Activated CD4-positive, alpha-beta T cell treated with anti-CD3 and anti-CD28 coated beads, Interleukin-2, Interleukin-4, amounts not matched to agents 100 ng/mL and 50 ng/mL, durations not matched to agents 16 hours and 8 hours (primary cell): Measurements from ENCODE around the gene TSPAN6.

Experiments
- DNase-seq: peaks from one replicate; pipeline ENCODE4 v3.0.0-alpha.2; 2020; ENCODE audit warnings: low spot score

Gene TSPAN6

DNA sequence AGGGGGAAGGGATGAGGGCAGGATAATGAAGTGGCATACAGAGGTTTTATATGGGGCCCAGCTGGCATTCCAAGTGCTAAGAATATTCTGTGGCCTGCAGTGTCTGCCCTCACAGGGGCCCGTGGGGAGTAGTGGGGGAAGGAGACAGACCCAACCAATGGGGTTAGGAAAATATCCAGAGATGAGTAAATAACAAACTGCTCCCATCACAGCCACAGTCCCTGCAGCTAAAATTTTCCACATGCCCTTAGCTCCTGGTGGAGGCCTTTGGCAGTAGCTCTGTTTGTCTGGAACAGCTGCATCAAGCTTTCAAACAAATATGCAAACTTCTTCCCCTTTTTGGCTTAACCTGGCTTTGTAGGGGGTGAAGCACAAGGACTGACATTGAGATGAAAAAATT, 10.5 kb upstream of the TSPAN6 start:
- DNase-seq: no peak

DNA sequence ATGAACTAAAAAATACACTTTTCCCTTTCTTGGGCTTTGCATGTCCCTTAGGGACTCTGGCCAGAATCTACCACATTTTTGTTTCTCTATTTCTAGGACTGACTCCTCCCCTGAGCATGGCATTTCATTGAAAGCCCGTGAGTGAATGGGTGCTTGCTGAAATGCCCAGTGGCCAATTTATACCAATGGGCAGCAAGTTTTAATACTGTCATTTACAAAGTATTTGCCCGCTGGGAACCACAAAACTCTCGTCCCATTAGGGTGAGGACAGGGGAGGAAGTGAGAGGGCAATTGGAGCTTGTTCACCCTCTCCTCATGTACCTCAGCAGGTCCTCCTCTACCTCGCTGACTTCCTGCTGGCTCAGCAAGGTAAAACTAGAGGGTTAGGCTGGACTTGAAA, 8.5 kb upstream of the TSPAN6 start:
- DNase-seq: no peak

DNA sequence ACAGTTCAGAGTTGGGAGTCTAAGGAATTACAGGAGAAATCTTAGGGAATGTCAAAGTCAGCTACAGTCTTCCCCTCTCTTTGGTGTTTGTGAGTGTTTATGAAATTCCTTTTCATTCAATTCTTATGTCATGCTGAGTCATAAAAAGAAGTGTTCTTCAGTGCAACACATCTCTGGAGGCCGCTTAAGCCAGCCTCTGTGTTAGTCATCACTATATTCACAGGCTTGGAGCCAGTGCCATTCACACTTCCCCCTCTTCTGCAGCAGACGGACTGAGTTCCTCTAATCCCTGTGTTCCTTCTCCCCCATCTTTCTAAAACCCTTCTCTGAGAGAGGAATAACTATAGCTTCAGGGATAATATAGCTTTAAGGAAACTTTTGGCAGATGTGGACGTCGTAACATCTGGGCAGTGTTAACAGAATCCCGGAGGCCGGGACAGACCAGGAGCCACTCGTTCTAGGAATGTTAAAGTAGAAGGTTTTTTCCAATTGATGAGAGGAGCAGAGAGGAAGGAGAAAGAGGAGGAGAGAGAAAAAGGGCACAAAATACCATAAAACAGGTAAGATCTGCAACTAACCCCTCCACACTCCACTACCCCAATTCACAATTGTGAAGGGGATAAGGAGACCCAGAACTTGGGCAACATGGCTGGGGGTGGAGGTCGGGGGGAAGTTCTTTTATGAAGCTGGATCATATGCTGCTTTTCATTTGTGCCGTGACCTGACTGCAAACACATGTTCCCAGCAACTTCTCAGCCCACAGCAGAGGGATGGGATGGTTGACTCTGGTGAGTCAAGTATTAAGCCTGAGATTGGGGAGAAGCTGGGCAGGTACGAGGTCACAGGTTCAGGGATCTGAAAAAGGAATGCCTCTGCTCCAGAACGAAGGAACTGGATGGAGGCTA, 7.6 kb upstream of the TSPAN6 start, which contains the start of gene SRPX2:
Gene SRPX2 (plus strand): TSS at position 244 of the 905 bp plus-strand sequence. CDS start 2,124 bp downstream, outside the sequence.
- DNase-seq: no peak

DNA sequence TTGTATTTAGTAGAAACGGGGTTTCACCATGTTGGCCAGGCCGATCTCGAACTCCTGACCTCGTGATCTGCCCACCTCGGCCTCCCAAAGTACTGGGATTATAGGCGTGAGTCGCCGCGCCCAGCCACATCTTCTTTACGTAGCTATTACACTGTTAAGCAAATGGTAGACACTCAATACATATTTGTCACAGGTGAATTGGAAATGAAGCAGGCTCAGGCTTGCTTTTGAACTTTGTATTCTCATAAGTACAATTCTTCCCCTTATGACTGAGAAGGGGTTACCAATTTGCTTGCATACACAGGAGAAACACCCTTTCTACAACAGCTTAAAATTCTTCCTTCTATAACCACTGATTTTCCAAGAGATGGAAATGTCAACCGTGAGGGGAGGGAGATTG, 6.6 kb upstream of the TSPAN6 start:
- no peak for DNase-seq

DNA sequence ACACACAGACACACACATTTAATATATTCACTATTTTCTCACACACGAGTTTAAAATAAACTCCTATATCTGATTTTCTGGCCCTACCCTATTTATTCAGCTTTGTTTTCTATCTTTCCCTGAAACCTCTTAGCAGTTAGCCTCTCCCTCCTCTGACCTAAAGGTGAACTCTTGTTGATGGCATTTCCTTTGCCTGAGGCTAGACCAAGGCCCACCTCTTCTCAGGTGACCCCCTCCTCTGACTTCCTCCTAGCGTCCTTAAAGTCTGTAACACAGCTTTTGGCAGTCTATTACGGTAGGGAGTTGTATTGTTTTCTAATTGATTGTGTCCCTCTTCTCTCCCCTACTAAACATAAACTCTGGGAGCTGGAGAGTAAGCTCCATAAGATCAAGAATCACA, 5.7 kb upstream of the TSPAN6 start:
- no peak for DNase-seq

DNA sequence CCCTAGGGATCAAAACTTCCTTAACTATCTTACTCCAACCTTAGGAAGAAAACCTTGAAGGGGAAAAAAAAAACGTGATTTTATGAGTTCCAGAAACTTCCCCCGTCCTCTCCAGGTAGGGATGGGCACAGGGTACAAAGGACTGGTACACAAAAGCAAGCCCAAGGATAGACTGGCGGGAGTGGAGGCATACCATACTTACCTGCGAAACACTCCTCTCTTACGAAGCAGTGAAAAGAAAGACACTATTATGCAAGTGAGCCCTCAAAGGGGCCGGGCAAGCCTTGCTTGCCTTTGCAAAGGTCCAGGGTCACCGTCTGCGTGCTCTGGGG, 651 bp downstream of the TSPAN6 start:
- DNase-seq: no peak

DNA sequence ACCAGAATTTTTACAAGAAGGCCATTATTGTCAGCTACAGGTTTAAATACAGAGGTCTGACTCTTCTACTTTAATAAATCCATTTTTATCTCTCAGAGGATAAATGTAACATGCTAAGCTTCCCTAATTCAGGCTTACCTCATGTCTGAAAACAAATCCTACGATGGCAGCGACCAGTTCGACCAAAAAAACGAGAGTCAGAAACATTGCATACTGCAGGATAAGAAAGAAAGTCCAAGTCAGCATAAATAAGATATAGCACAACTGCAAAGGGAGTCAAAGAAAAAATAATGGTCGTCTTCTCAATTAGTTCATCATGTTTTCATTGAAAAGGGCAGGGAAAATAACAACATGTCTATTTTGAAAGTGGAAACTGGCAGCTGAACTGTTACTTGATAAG, 1.6 kb downstream of the TSPAN6 start:
- DNase-seq: no peak

DNA sequence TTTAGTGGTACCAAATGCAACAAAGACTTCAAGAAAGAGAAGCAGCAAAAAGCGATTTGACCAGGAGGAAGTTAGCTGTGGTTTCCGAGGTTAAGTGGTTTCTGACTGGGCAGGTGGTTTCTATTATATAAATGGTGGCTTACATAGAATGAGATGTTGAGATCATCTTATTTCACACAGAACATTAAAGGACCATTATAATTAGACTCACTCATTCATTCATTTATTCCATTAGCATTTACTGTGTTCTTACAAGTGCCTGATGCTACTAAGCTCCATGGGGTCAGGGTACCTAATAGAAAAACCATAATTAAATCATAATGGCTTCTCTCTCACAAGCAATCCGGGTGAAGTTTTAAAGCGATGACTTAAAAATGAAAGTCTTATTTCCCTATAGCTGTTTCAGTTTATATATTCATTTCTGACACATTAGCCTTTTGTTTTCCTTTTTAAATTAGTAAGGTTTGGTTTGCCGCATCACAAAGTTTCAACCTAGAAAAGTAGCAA, 10.6 kb downstream of the TSPAN6 start:
- peak; percentile 69 for DNase-seq

DNA sequence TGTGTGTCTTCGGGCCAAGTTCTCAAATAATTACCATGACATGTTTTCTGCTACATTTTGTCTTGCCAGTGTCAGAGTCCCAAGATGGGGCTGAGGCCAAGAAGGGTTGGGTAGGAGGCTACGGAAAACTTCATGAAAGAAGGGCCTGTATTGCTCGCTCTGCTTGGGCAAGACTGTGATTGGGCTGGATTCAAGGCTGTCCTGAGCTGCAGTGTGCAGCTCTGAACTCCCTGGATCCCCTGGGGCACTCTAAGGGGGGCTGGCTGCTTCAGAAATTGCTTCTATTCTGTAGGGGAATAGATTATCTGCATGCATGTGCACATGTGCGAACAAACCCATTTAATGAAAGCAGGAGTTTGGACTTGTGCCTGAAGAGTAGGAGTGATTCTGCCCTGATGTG, 13.6 kb downstream of the TSPAN6 start:
- no peak for DNase-seq

DNA sequence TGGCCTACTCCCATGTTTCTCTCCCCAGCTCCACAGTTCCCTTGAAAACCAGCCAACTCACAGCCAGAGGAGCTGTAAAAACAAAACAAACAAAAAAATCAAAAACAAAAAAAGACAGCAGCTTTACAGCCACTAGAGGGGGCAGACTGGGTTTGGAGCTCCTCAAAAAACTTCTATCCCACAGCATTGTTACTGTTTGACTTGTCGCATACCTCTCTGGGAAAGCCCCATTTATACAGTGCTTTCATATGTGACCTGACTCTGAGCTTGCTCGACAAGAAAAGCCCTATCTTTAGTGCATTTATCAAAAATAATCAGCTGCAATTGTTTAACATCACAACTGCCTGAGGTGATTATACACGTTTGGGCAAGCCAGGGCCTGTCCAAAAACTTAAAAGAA, 21.6 kb downstream of the TSPAN6 start:
- peak; percentile 50 for DNase-seq

DNA sequence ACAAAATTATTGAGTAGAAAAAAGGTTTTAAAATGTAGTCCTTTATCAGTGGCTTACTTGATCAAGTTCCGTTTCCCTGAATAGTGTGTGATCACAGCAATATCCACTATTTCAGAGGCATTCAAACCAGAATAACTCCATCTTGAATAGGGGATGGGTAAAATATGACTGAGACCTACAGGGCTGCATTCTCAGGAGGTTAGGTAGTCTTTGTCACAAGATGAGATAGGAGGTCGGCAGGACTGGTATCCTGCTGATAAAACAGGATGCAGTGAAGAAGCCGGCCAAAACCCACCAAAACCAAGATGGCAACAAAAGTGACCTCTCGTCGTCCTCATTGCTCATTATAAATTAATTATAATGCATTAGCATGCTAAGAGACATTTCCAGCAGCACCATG, 24.7 kb downstream of the TSPAN6 start:
- DNase-seq: no peak

DNA sequence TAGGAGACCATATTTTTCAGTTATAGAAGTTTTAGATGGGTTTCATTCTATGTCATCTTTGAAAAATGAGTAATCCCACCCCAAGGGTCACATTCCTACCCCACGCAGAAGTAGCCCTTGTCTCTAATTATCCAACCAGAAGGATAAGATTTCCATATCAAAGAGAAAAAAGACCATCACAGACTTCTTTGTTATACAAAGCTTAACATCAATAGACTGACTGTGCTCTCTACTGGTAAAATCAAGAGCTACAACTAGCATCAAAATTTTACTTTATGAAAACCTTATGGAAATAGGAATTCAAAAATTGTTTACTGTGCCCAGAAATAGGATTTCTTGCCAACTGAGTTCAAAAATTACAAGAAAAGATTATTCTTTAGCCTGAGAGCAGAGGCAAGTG, 27.0 kb downstream of the TSPAN6 start:
- DNase-seq: no peak

DNA sequence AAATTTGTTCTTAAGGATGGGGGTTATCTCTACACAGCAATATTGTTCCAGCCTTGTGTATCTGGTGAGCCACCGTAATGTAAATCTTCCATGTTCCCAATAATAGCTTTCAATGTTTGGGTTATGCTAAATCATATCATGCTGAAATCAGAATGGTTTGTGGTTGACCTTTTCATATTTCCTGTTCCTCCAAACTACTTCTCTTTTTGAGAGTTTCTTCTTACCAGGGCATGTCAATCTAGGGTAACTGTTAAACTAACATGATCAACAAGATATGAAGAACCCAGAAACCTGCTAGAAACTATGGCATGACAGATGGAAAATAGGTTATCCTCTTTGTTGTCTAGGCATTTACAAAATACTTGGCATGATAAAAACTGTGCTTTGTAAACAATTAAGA, 29.9 kb downstream of the TSPAN6 start:
- DNase-seq: no peak

DNA sequence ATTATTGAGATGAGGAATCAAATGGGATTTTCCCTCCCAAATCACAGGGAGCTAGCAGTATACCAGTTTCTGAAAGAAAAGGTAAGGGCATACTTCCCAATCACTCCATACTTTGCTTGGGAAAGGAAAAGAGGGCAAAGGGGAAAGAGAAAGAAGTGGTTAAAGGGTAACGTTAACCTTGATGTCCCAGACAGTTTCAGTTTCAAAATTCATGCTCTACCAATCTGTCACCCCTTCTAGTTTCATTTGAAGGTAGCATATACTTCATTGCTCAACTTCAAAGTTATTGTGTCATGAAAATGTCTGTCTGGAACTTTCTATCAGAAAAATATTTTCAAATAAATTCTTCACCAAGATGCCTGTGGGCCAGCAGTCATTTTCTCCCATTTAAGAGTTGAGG, 35.8 kb downstream of the TSPAN6 start:
- no peak for DNase-seq

DNA sequence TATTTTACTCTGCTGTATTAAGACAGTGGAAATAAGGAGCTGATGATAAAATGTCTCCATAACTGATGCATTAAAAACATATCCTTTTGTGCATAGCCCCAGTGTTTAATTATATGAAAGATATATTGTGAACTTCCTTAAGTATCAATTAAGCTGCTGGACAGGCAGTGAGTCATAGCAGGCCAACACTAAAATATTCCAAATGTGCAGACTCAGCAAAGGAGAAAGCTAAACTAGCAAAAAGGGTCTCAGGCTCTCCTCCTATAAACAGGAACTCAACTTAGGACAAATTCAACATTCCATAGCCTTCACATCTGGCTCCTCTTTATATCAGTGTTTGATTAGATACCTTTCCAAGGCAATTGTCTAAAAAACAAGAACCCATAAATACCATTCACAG, 36.3 kb downstream of the TSPAN6 start:
- DNase-seq: no peak

DNA sequence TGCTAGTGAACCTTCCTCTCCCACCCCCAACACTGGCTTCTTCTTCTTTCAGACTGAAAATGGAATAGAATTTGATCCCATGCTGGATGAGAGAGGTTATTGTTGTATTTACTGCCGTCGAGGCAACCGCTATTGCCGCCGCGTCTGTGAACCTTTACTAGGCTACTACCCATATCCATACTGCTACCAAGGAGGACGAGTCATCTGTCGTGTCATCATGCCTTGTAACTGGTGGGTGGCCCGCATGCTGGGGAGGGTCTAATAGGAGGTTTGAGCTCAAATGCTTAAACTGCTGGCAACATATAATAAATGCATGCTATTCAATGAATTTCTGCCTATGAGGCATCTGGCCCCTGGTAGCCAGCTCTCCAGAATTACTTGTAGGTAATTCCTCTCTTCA, 37.1 kb downstream of the TSPAN6 start:
- no peak for DNase-seq

DNA sequence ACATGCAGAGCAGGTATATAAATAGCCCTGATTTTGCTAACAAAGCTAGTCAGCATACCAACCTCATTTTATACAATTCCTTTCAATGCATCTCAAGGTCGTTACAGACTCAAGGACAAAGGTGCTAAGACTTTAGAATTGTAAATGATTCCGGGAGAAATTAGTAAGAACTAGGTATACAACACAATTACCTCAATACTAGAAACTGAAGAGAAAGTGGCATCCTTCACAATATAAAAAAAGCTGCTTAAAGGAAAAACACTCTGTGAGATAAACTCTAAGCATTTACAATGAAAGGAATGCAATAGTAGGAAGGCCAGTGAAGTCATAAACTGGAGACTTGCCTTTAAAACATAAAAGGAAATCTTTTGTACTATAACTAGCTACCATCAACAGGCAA, 40.0 kb downstream of the TSPAN6 start:
- no peak for DNase-seq

DNA sequence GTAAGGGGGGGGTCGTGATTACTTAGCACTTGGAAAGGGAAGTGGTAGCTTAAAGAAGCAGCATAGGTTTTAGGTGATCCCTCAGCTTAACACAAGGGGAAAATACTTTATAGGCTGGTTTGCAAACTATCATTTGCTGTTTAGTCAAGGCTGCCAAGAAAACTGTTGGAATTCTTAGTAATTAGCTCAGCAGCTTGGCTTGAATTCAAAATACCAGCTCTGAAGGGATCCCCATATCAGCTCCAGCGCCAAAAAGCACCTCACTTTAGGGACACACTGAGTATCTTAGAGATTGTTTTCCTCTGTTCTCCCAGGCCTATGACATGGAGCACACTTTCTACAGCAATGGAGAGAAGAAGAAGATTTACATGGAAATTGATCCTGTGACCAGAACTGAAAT, 43.0 kb downstream of the TSPAN6 start:
- DNase-seq: no peak

DNA sequence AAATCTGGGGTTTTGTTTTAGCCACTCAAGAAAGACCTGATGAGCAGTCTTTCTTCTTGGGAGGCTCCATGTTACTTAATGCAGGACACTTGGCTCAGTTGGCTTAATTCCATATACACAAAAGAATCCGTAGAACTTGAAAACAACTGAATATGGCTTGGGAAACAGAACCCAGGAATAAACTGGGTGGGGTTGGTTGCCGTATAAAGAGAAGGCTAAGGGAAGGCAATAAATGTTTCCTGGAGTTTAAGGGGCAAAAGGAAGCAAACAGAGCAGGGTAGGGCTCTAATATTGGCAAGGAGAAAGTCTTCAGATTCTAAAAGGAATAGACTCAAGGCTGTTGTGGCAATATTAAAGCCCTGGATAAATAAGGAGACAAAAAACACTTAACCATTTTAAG, 43.5 kb downstream of the TSPAN6 start:
- no peak for DNase-seq

DNA sequence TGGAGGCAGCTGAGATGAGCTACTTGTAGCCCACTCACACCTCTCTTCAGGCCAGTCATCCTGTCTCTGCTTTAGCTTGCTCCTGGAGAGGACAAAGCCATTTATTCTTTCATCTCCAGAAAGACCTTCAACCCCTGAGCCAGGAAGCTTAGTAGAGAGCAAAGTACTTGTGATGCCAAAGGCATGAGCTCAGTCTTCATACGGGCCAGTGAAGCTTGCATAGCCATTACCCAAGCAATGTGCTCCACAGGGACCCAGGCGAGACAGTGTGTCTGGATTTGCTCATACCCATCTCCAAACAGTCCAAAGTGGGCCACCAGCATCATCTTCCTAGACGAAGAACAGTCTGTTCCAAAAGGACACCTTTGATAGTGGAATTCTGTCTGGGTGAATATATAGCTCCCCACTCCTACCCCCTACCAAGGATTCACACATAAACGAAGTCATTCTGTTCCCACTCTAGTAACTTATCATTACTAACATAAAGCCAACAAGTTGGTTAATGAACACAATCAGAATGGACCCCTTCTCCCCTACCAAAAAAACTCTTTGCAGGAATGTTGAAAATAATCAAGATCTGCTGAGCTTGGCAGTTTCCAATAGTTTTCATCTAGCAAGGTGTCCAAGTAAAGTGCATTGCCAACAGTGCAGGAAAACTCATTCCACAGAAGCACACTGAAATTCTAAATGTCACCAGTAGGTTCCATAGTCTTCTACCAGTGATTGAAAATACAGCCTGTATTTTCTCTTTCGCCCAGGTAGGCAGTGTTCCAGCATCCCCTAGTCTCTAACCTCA, 45.2 kb downstream of the TSPAN6 start:
- DNase-seq: no peak

DNA sequence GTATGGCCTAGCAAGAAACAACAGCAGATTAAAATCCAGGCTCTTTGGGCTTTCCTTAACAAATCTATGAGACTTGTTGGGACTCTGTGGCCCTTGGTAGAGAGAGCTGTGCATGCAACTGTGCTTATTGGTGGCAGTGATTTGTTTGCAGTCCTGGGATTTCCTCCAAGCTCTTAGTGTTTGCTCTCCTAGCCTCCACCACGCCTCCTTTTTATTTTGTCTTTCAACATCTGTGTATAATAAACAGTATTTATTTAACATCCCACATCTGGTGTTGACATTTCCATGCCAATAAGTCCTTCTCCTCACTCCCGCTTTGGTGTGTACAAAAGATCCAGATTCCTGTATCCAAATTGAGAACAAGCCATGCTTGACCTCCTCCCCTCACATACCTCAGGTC, 48.7 kb downstream of the TSPAN6 start:
- DNase-seq: no peak

DNA sequence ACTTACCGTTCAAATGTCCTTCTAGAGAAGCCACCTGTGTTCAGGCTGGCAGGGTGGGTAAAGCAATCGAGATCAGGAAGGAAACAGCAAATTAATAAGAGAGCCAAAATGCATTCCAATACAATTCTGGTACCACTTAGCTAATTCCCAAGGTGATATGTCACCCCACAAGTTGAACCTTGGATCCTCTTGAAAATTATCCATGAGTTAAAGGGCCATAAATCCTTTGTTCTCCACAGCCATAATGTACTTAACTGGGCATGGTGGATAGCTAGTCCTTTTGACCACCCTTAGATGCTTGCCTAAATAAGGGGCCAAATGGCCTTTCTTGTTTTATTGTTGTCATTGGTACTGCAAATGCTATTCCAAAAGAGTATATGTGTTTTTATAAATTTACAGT, 49.9 kb downstream of the TSPAN6 start:
- DNase-seq: no peak

DNA sequence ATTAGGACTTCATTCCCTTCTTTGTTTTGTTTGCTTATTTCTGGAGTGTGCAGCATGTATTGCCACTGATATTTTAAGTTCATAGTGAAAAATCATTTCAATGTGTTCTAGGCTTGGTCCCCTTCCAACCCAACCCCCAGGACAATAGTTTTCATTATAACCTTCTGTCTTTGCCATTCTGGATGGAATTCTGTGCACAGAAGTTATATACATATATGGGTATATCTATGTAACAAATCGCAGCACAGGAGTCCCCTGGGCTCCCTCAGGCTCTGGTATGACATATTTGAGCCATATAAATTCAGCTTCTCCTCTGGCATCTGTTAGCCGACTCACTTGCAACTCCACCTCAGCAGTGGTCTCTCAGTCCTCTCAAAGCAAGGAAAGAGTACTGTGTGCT, 52.0 kb downstream of the TSPAN6 start, which contains the start of gene TNMD:
Gene TNMD (plus strand): TSS at position 326 of the 400 bp plus-strand sequence. CDS start 83 bp downstream, outside the sequence.
- DNase-seq: no peak
